Measurements from ENCODE around the gene ATP5ME.

DNA sequence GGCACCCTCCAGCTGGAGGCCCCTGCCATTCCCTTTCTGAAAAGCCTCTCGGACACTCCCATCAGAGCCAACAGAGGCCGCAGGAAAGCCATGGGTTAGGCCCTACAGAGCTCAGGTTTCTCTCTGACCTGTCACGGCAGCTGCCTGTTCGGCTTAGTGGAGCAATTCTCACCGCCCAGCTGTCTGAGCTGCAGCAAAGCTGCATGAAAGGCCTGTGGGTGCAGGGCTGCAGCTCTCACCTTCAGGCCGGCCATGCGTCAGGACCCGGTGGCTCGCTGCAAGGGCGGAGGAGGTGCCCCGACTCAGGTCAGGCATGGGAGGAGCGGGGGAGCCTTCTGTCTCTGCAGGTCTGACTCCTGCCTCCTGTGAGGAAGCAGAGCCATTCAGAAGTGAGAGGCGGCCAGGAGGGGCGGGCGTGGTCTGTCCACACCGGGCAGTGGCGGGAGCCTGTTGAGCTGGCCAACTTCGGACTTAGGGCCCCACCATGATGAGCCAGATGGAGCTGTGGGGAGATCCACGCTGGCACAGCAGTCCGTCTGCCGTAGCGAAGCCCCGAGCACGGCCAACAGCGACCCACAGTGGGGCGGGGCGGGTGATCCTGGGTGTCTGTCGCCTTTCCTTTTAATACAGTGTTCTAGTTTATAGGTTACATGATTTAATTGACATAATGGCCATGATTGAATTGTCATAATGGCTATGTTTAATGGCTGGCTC lies 25.3 kb downstream of the ATP5ME start:
- TF ChIP-seq CTCF (IDR thresholded peaks at IDR 0.05) (no peak), POLR2A (IDR thresholded peaks at IDR 0.05) (no peak)

Measured in heart left ventricle (tissue), 13 donors.